CD4-positive, CD25-positive, alpha-beta regulatory T cell (primary cell): ENCODE data around the gene STX18. TPM values are rescaled to one million over a fixed set of nuclear protein-coding genes. Genes with fewer than 3 reads are reported as not detected.

Experiments
- ATAC-seq, 2 donors: fragments of 150-1000 bp; cut with Tn5 transposase; one replicate each; pipeline ENCODE4 v1.10.0; 2021; ENCODE audit warnings: low read depth in 2 of 2, moderate number of reproducible peaks in 2 of 2, moderate library complexity in 1 of 2
- DNase-seq, 3 donors: peaks; one replicate each; pipeline versions ENCODE4 v3.0.0 to v3.0.0-alpha.2; 2012 to 2022; ENCODE audit warnings: mixed read lengths in 1 of 3
- H3K27ac ChIP-seq: one replicate; pipeline ENCODE4 v1.7.0; 2013; ENCODE audit warnings: mild to moderate bottlenecking, low read length; ENCODE audit not compliant: insufficient read depth, poor library complexity, severe bottlenecking
- H3K27me3 ChIP-seq: one replicate; pipeline ENCODE4 v1.7.0; 2013; ENCODE audit warnings: low read length; ENCODE audit not compliant: control insufficient read depth, insufficient read depth
- H3K36me3 ChIP-seq: one replicate; pipeline ENCODE4 v1.7.0; 2013; ENCODE audit warnings: mild to moderate bottlenecking, low read length, moderate library complexity; ENCODE audit not compliant: control insufficient read depth, insufficient read depth
- H3K4me1 ChIP-seq: 2 replicates; pipeline ENCODE4 v1.7.0; 2013; ENCODE audit warnings: mild to moderate bottlenecking, low read length; ENCODE audit not compliant: insufficient read depth, control insufficient read depth, poor library complexity, severe bottlenecking
- H3K4me3 ChIP-seq: one replicate; pipeline ENCODE4 v1.7.0; 2013; ENCODE audit warnings: low read depth, mild to moderate bottlenecking, low read length, moderate library complexity
- H3K9me3 ChIP-seq, 2 experiments: 1 replicate in 1 of 2; 2 replicates in 1 of 2; pipeline ENCODE4 v1.7.0; 2013; ENCODE audit warnings: low read length in 2 of 2, mild to moderate bottlenecking in 1 of 2, moderate library complexity in 1 of 2; ENCODE audit not compliant: control insufficient read depth in 2 of 2
- H3K27ac Mint-ChIP-seq, 3 donors: one replicate each; pipeline ENCODE4 v1.8.0; 2020 to 2022; ENCODE audit warnings: mild to moderate bottlenecking in 3 of 3, mixed read lengths in 3 of 3, moderate library complexity in 2 of 3
- H3K27me3 Mint-ChIP-seq: one replicate; pipeline ENCODE4 v1.8.0; 2022; ENCODE audit warnings: mild to moderate bottlenecking, mixed read lengths
- H3K36me3 Mint-ChIP-seq: one replicate; pipeline ENCODE4 v1.8.0; 2020; ENCODE audit warnings: mixed read lengths
- H3K4me1 Mint-ChIP-seq, 4 donors: one replicate each; pipeline ENCODE4 v1.8.0; 2020 to 2022; ENCODE audit warnings: mixed read lengths in 4 of 4, mild to moderate bottlenecking in 1 of 4
- H3K4me3 Mint-ChIP-seq, 4 donors: one replicate each; pipeline ENCODE4 v1.8.0; 2020 to 2022; ENCODE audit warnings: mild to moderate bottlenecking in 4 of 4, mixed read lengths in 4 of 4, moderate library complexity in 3 of 4
- H3K9me3 Mint-ChIP-seq, 7 donors: one replicate each; pipeline ENCODE4 v1.8.0; 2020 to 2022; ENCODE audit warnings: mixed read lengths in 7 of 7, mild to moderate bottlenecking in 3 of 7, moderate library complexity in 2 of 7
- polyA plus RNA-seq, 4 donors: library from polyadenylated mRNA; unstranded; fragments of 300-500 nt; fragmentation: Illumina TruSeq; gene quantifications; one replicate each; pipeline ENCODE4 v1.2.3, GENCODE V29; 2021
- total RNA-seq: library from RNA; stranded (reverse); gene quantifications from one replicate; pipeline ENCODE4 v1.2.3, GENCODE V29; 2022

The STX18 gene
- total and polyA plus RNA-seq, 5 donors from 2014 or later: 15.9 to 27.2 (median 23.6) TPM

DNA sequence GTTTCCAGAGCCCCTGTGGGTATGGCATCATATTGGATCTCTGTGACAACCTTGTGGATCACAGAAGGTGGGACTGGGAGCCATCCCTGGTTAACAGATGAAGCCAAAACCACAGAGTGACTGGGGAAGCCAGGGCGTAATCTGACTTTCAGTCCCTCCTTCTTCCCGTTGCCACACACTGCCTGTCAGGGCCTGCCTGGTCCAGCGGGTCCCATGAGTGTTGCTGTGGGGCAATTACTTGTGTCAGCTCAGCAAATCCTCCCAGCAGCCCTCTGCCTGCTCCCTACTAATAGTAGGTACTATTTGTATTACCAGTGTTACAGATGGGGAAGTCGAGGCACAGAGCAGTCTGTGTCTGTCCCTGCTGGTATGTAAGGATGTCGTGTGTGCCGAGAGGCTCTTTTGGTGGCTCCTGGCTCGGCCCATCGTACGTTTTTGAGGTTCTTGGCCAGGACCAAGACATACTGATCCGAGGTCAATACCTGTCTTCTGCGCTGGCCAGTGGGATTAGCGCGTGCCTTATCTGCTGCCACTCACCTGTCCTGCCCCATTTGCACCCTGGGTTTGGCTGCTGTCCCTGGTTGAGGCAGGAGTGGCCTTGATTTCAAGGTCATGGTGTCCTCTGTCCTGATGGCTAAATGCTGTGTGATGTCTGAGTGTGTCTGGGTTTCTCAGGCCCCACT, 149.2 kb downstream of the STX18 start:
- peaks cover 7% of the 10 kb centered on the region for H3K4me1 ChIP-seq
- Mint-ChIP-seq H3K4me1 (peaks cover 0 to 5% (median 2%) of the 10 kb centered on the region in 4 donors), H3K27ac (no peak overlapping the region), H3K9me3 (no peaks in the 10 kb centered on the region), H3K36me3 (peaks cover 3% of the 10 kb centered on the region), H3K4me3 (no peak overlapping the region), H3K27me3 (peaks cover 24% of the 10 kb centered on the region)
- ATAC-seq: no peak
- no peak overlapping the region for H3K4me3 ChIP-seq
- no peaks in the 10 kb centered on the region for H3K9me3 ChIP-seq
- H3K27me3 ChIP-seq: peaks cover 3% of the 10 kb centered on the region
- no peak overlapping the region for H3K27ac ChIP-seq
- H3K36me3 ChIP-seq: no peaks in the 10 kb centered on the region
- no peak for DNase-seq

DNA sequence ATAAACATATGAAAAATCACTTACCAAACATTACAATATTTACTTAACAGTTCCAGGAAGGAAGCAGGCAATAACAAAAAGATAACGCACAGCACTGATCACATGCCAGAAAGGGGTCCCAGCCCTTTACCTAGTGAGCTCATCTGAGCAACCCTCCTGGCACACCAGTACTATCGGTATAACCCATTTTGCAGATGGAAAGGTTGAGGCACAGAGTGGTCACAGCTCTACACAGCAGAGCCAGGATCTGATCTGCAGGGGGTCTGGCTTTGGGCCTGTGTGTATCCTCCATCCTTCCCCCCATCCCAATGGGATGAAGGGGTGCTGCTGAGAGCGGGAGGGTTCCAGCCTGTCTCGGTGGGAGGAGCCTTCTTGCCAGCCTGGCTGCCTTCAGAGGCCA, 150.0 kb downstream of the STX18 start:
- H3K27me3 ChIP-seq: peaks cover 3% of the 10 kb centered on the region
- no peak for ATAC-seq
- H3K27ac Mint-ChIP-seq: no peak overlapping the region
- H3K27me3 Mint-ChIP-seq: peaks cover 24% of the 10 kb centered on the region
- DNase-seq: no peak
- H3K9me3 ChIP-seq: no peaks in the 10 kb centered on the region
- peaks cover 9% of the 10 kb centered on the region for H3K4me1 ChIP-seq
- no peak overlapping the region for H3K4me3 Mint-ChIP-seq
- no peak overlapping the region for H3K4me3 ChIP-seq
- H3K36me3 ChIP-seq: no peaks in the 10 kb centered on the region
- no peak overlapping the region for H3K27ac ChIP-seq
- peaks cover 3% of the 10 kb centered on the region for H3K36me3 Mint-ChIP-seq
- no peaks in the 10 kb centered on the region for H3K9me3 Mint-ChIP-seq
- peaks cover 0 to 5% (median 2%) of the 10 kb centered on the region in 4 donors for H3K4me1 Mint-ChIP-seq

DNA sequence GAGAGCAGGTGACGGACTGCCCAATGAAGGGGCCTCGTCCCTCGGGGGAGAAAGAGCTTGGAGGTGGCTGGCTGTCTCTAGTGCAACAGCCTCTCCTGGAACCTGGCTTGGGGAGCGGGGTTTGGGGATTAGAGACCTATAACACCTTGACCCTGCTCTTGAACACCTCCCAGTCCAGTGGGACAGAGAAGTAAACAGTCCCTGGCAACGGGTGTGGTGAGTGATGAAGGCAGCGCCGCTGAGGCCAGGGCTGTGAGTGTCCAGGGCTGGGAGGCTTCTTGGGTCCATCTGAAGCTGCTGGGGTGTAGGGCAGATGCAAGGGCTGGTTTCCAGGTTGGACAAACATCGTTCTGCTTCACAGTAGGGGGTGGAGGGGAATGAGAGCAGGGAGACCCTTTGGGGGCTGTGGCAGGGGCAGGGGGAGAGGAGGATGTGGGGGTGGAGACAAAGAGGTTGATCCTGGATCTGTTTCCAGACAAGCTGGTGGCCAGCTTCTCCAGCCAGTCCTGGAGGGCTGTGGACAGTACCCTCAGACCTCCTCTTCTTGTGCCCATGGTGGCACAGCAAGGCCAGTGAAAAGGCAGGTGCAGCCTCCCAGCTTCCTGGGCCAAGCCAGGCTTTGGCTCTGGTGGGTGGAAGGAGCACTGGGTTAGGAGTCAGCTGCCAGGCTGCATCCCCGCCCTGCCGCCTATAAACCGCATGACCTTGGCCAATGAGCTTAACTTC, 151.2 kb downstream of the STX18 start:
- no peak for DNase-seq
- no peaks in the 10 kb centered on the region for H3K9me3 ChIP-seq
- Mint-ChIP-seq H3K4me1 (peaks cover 0 to 10% (median 2%) of the 10 kb centered on the region in 4 donors), H3K27me3 (peaks cover 30% of the 10 kb centered on the region), H3K27ac (no peak overlapping the region), H3K36me3 (peaks cover 3% of the 10 kb centered on the region), H3K4me3 (peak overlapping the region in 1 of 4 donors; percentile 63), H3K9me3 (no peaks in the 10 kb centered on the region)
- peaks cover 3% of the 10 kb centered on the region for H3K27me3 ChIP-seq
- H3K36me3 ChIP-seq: no peaks in the 10 kb centered on the region
- H3K4me3 ChIP-seq: no peak overlapping the region
- H3K4me1 ChIP-seq: peaks cover 21% of the 10 kb centered on the region
- ATAC-seq: no peak
- no peak overlapping the region for H3K27ac ChIP-seq

DNA sequence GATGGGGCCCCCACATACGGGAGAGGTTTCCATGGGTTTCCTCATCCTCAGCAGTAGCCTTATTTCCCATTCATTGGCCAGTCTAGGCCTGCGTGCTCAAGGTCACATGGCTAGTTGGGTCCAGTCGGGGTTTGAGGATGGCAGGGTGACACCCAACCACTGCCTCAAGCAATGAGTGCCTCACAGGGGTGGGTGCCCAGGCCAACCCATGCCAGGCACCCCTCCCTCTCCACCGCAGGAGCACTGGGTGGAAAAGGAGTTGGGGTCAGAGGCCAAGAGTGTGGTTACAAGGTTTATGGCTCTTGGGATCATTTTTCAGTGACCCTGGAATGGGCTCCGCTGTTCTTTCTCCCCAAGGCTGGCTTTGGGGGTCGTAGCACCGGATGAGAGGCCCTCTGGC, 151.8 kb downstream of the STX18 start:
- peaks cover 0 to 11% (median 2%) of the 10 kb centered on the region in 4 donors for H3K4me1 Mint-ChIP-seq
- H3K36me3 Mint-ChIP-seq: peaks cover 3% of the 10 kb centered on the region
- peaks cover 3% of the 10 kb centered on the region for H3K27me3 ChIP-seq
- H3K27me3 Mint-ChIP-seq: peaks cover 30% of the 10 kb centered on the region
- H3K9me3 Mint-ChIP-seq: no peaks in the 10 kb centered on the region
- DNase-seq (no peak), ATAC-seq (no peak)
- H3K27ac ChIP-seq: no peak overlapping the region
- H3K4me3 ChIP-seq: no peak overlapping the region
- H3K27ac Mint-ChIP-seq: no peak overlapping the region
- no peaks in the 10 kb centered on the region for H3K36me3 ChIP-seq
- no peaks in the 10 kb centered on the region for H3K9me3 ChIP-seq
- no peak overlapping the region for H3K4me3 Mint-ChIP-seq
- peaks cover 23% of the 10 kb centered on the region for H3K4me1 ChIP-seq

DNA sequence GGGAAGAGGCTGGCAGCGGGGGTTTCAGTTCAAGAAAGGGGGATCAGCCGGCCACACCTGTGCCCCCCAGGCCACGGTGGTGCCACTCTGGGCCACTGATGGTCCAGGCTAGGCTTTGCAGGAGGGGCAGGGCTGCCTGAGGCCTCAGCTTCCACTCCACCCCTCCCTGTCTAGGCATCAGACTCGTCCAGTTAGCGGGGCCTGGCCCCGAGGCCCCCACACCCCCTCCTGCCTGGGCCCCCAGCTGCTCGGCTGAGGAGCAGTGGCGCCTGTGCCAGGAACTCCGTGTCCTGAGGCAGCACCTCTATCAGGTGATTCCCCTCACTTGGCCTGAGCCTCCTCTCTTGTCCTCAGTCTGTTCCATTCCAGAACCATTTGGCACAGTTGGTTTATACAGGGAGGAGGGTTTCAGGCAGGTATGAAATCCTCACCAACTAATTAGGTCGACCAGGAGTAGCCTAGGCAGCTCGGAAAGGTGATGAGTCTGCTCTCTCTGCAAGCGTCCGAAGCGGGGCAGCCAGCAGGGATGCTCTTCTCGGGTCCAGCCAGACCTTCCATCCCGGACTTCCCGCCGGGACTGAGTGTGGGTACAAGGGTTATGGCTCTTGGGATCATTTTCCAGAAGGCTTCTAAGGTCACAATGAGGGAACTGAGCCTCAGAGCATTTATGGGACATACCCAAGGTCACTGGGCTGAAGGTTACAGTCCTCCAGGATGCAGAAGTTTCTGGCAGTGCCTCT, 152.8 kb downstream of the STX18 start:
- H3K9me3 ChIP-seq: no peaks in the 10 kb centered on the region
- no peaks in the 10 kb centered on the region for H3K36me3 ChIP-seq
- H3K4me1 Mint-ChIP-seq: peaks cover 0 to 17% (median 2%) of the 10 kb centered on the region in 4 donors
- peak overlapping the region in 2 of 4 donors; percentile 16 to 44 for H3K4me3 Mint-ChIP-seq
- DNase-seq (no peak), ATAC-seq (no peak)
- no peaks in the 10 kb centered on the region for H3K9me3 Mint-ChIP-seq
- peaks cover 23% of the 10 kb centered on the region for H3K4me1 ChIP-seq
- H3K27ac ChIP-seq: no peak overlapping the region
- peaks cover 3% of the 10 kb centered on the region for H3K36me3 Mint-ChIP-seq
- peaks cover 40% of the 10 kb centered on the region for H3K27me3 Mint-ChIP-seq
- no peak overlapping the region for H3K4me3 ChIP-seq
- H3K27ac Mint-ChIP-seq: no peak overlapping the region
- H3K27me3 ChIP-seq: peaks cover 7% of the 10 kb centered on the region

DNA sequence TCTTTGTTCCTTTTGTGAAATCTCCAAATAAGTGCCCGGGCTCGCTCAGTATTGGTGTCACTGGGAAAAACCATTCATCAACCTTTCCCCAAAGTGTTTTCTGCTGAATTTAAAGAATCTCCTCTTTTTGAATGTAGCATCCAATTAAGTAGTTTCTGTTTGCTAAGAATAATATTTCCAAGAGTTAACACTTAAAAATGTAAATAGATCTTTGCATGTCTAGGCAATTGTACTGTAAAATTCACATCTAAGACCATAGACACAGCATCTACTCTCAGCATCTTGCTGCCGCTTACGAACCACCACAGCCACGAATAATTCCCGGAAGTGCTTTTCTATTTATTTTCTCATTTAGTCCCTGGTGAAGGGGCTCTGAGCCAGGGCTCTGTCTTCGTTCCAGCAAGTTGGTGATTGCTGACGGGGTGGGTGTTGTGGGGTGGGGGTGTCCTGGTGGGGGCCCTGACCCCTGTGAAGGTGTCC, 153.5 kb downstream of the STX18 start:
- H3K27ac Mint-ChIP-seq: no peak overlapping the region
- H3K9me3 Mint-ChIP-seq: no peaks in the 10 kb centered on the region
- H3K36me3 Mint-ChIP-seq: no peaks in the 10 kb centered on the region
- peak overlapping the region; percentile 20 to 63 (median 58) for H3K4me3 Mint-ChIP-seq
- Histone ChIP-seq H3K4me1 (peaks cover 23% of the 10 kb centered on the region), H3K9me3 (no peaks in the 10 kb centered on the region), H3K27me3 (peaks cover 7% of the 10 kb centered on the region), H3K36me3 (no peaks in the 10 kb centered on the region), H3K4me3 (no peak overlapping the region), H3K27ac (no peak overlapping the region)
- DNase-seq: no peak
- no peak for ATAC-seq
- H3K27me3 Mint-ChIP-seq: peaks cover 44% of the 10 kb centered on the region
- H3K4me1 Mint-ChIP-seq: peaks cover 0 to 17% (median 3%) of the 10 kb centered on the region in 4 donors

DNA sequence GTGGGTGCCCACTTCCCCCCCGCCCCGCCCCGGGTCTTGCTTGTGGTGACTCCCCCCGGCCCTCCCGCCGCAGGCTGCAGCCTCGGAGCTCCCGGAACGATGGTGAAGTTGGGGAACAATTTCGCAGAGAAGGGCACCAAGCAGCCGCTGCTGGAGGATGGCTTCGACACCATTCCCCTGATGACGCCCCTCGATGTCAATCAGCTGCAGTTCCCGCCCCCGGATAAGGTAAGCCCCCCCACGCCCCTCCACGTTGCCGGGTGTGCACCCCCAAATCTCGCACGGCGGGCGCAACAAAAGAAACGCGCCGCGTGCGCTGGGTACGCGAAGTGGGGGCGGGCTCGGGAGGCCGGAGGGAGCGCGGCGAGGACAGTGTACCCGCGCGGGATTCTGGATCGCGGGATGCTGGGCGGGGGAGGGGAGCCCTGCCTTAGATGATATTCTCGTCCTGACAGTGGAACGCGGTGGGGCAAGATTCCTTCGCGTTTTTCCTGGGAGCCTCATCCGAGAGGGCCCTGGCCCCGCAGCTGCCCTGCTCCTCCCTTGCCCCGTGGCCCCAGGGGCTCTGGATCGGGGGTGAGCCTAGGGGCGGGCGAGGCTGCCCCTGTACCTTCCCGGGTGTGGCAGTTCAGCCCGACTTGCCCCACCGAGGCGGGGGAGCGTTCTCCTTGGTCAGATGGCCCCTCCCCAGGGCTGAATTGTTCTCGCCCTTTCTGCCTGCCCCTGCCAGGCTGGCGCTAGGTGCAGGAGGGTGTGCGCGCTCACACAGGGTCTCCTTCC, 154.1 kb downstream of the STX18 start:
- Mint-ChIP-seq H3K27me3 (peaks cover 46% of the 10 kb centered on the region), H3K27ac (no peak overlapping the region), H3K4me1 (peaks cover 0 to 17% (median 4%) of the 10 kb centered on the region in 4 donors), H3K9me3 (no peaks in the 10 kb centered on the region), H3K4me3 (peak overlapping the region; percentile 20 to 63 (median 58)), H3K36me3 (no peaks in the 10 kb centered on the region)
- Histone ChIP-seq H3K4me3 (no peak overlapping the region), H3K27me3 (peaks cover 7% of the 10 kb centered on the region), H3K9me3 (no peaks in the 10 kb centered on the region), H3K27ac (no peak overlapping the region), H3K4me1 (peaks cover 23% of the 10 kb centered on the region), H3K36me3 (no peaks in the 10 kb centered on the region)
- DNase-seq (no peak), ATAC-seq (no peak)
